Liver (tissue), 10 donors: Measurements from ENCODE around the gene NGLY1. TPM values are rescaled to one million over a fixed set of nuclear protein-coding genes. Genes with fewer than 3 reads are reported as not detected.

ENCODE experiments used
- DNase-seq: peaks from one replicate; pipeline ENCODE4 v3.0.0-alpha.2; 2017; ENCODE audit warnings: low spot score
- H3K27ac ChIP-seq, 2 donors: one replicate each; pipeline ENCODE4 v1.7.0; 2013; ENCODE audit warnings: inconsistent platforms in 2 of 2, low read length in 2 of 2, control low read depth in 1 of 2, low read depth in 1 of 2, mild to moderate bottlenecking in 1 of 2
- H3K27me3 ChIP-seq, 4 donors: one replicate each; pipeline versions ENCODE4 v1.6.1 to v1.7.0; 2013; ENCODE audit warnings: low read length in 3 of 4, inconsistent platforms in 1 of 4, mild to moderate bottlenecking in 1 of 4, moderate library complexity in 1 of 4; ENCODE audit not compliant: control insufficient read depth in 4 of 4, insufficient read depth in 4 of 4
- H3K36me3 ChIP-seq, 4 donors: one replicate each; pipeline versions ENCODE4 v1.6.1 to v1.7.0; 2013; ENCODE audit warnings: low read length in 3 of 4, mild to moderate bottlenecking in 3 of 4, low read depth in 1 of 4, moderate library complexity in 1 of 4; ENCODE audit not compliant: control insufficient read depth in 4 of 4, insufficient read depth in 3 of 4
- H3K4me1 ChIP-seq, 4 donors: one replicate each; pipeline versions ENCODE4 v1.6.1 to v1.7.0; 2013; ENCODE audit warnings: low read length in 3 of 4, mild to moderate bottlenecking in 3 of 4, moderate library complexity in 1 of 4; ENCODE audit not compliant: control insufficient read depth in 4 of 4, insufficient read depth in 4 of 4
- H3K4me3 ChIP-seq, 3 donors: one replicate each; pipeline versions ENCODE4 v1.6.1 to v1.7.0; 2013; ENCODE audit warnings: low read length in 3 of 3, control low read depth in 1 of 3, low read depth in 1 of 3, mild to moderate bottlenecking in 1 of 3
- H3K9ac ChIP-seq, 2 donors: one replicate each; pipeline ENCODE4 v1.7.0; 2013; ENCODE audit warnings: low read length in 2 of 2, mild to moderate bottlenecking in 2 of 2, moderate library complexity in 2 of 2, control low read depth in 1 of 2, low read depth in 1 of 2
- H3K9me3 ChIP-seq, 4 donors: one replicate each; pipeline versions ENCODE4 v1.6.1 to v1.7.0; 2013; ENCODE audit warnings: low read length in 3 of 4; ENCODE audit not compliant: control insufficient read depth in 4 of 4
- ATF3 ChIP-seq: IDR thresholded peaks from 2 replicates; pipeline ENCODE4 v1.6.1; 2016; ENCODE audit warnings: antibody characterized with exemption
- EGR1 ChIP-seq, 2 donors: IDR thresholded peaks; 2 replicates each; pipeline ENCODE4 v1.6.1; 2016 to 2018; ENCODE audit warnings: antibody characterized with exemption in 2 of 2, low read depth in 2 of 2
- FOXA1 ChIP-seq: IDR thresholded peaks from 2 replicates; pipeline ENCODE4 v1.6.1; 2016; ENCODE audit warnings: antibody characterized with exemption
- FOXA2 ChIP-seq: IDR thresholded peaks from 2 replicates; pipeline ENCODE4 v1.6.1; 2016; ENCODE audit warnings: antibody characterized with exemption
- GABPA ChIP-seq, 2 donors: IDR thresholded peaks in 1 of 2; conservative IDR thresholded peaks in 1 of 2; 2 replicates each; pipeline ENCODE4 v1.6.1; 2016; ENCODE audit warnings: antibody characterized with exemption in 2 of 2, mild to moderate bottlenecking in 1 of 2, moderate library complexity in 1 of 2
- HNF4A ChIP-seq, 2 donors: conservative IDR thresholded peaks; 2 replicates each; pipeline ENCODE4 v1.6.1; 2016; ENCODE audit warnings: antibody characterized with exemption in 2 of 2, mild to moderate bottlenecking in 2 of 2
- HNF4G ChIP-seq: IDR thresholded peaks from 2 replicates; pipeline ENCODE4 v1.6.1; 2016; ENCODE audit warnings: antibody characterized with exemption
- JUND ChIP-seq, 2 donors: IDR thresholded peaks; 2 replicates each; pipeline ENCODE4 v1.6.1; 2016; ENCODE audit warnings: antibody characterized with exemption in 2 of 2
- MAX ChIP-seq: IDR thresholded peaks from 2 replicates; pipeline ENCODE4 v1.6.1; 2016; ENCODE audit warnings: antibody characterized with exemption
- NR2F2 ChIP-seq: IDR thresholded peaks from 2 replicates; pipeline ENCODE4 v1.6.1; 2016; ENCODE audit warnings: antibody characterized with exemption
- RAD21 ChIP-seq, 2 donors: IDR thresholded peaks; 2 replicates each; pipeline ENCODE4 v1.6.1; 2016; ENCODE audit warnings: antibody characterized with exemption in 2 of 2, mild to moderate bottlenecking in 2 of 2
- REST ChIP-seq: IDR thresholded peaks from 2 replicates; pipeline ENCODE4 v1.6.1; 2016; ENCODE audit warnings: antibody characterized with exemption, mild to moderate bottlenecking
- RXRA ChIP-seq, 2 donors: IDR thresholded peaks; 2 replicates each; pipeline ENCODE4 v1.6.1; 2017 to 2018; ENCODE audit warnings: antibody characterized with exemption in 2 of 2, mild to moderate bottlenecking in 1 of 2
- SP1 ChIP-seq: IDR thresholded peaks from 2 replicates; pipeline ENCODE4 v1.6.1; 2018; ENCODE audit warnings: antibody characterized with exemption, mild to moderate bottlenecking
- TAF1 ChIP-seq: conservative IDR thresholded peaks from 2 replicates; pipeline ENCODE4 v1.6.1; 2016; ENCODE audit warnings: antibody characterized with exemption, mild to moderate bottlenecking
- YY1 ChIP-seq: IDR thresholded peaks from 2 replicates; pipeline ENCODE4 v1.6.1; 2016; ENCODE audit warnings: antibody characterized with exemption, mild to moderate bottlenecking
- ZBTB33 ChIP-seq: IDR thresholded peaks from 2 replicates; pipeline ENCODE4 v1.6.1; 2016; ENCODE audit warnings: antibody characterized with exemption
- WGBS: extraction: QIAGEN DNeasy Blood & Tissue Kit; methylation state at CpG from one replicate; pipeline ENCODE4 v1.1.7; 2013; 5-methylcytosine and 5-hydroxymethylcytosine counted together
- polyA plus RNA-seq, 2 donors: library from polyadenylated mRNA; stranded (reverse) in 1 of 2; unstranded in 1 of 2; fragments of 200-250 nt in 1 of 2; fragments of >200 nt in 1 of 2; fragmentation: Nextera tagmentation in 1 of 2; extraction: Ambion mirVana in 1 of 2; gene quantifications; one replicate each; pipeline versions ENCODE4 v1.2.1 to v1.2.3, GENCODE V29; 2013 to 2015
- small RNA-seq: library from RNA; depleted of rRNA; stranded (forward); fragments of <200 nt; gene quantifications from one replicate; pipeline ENCODE3, GENCODE V24; 2014
- total RNA-seq, 2 donors: library from RNA; depleted of rRNA; stranded (reverse); fragments of >200 nt; gene quantifications; one replicate each; pipeline ENCODE4 v1.2.3, GENCODE V29; 2014
- donor health status: healthy.
- donor health status: healthy.
- donor health status: healthy.
- donor health status: healthy.
- donor health status: healthy.

NGLY1 gene
- total and polyA plus RNA-seq, 4 donors = 13.3 to 31.5 (median 23.9) TPM

GRCh38 chr3:25673738-25674298, 109.4 kb downstream of the NGLY1 start:
- Histone ChIP-seq H3K36me3 (no peaks in the 10 kb centered on the region), H3K4me1 (no peaks in the 10 kb centered on the region), H3K27ac (no peak overlapping the region), H3K9me3 (peaks cover 0 to 2% (median 0%) of the 10 kb centered on the region in 4 donors), H3K9ac (no peak overlapping the region), H3K27me3 (no peaks in the 10 kb centered on the region), H3K4me3 (no peak overlapping the region)
- DNase-seq = no peak
- 97% methylated on average over 8 of the region's 8 CpGs for WGBS
- TF ChIP-seq GABPA (IDR thresholded peaks at IDR 0.05 in 1 of 2, conservative IDR thresholded peaks at IDR 0.05 in 1 of 2) (no peak), SP1 (no peak), MAX (no peak), HNF4G (no peak), ATF3 (no peak), FOXA1 (no peak), EGR1 (IDR thresholded peaks at IDR 0.05; ENCODE audit: low read depth in 2 of 2) (no peak), YY1 (no peak), NR2F2 (no peak), RAD21 (IDR thresholded peaks at IDR 0.05) (no peak), TAF1 (no peak), REST (no peak), ZBTB33 (no peak), JUND (IDR thresholded peaks at IDR 0.05) (no peak), FOXA2 (no peak), RXRA (IDR thresholded peaks at IDR 0.05) (no peak), HNF4A (conservative IDR thresholded peaks at IDR 0.05) (no peak)

Small RNAs within 50 kb of the gene (small RNA-seq; reads per million reads assigned to genes)
- gene CRIP1P2 = not detected

Other genes starting within 250 kb of the NGLY1 start
- gene TOP2B, start 118.5 kb downstream of the NGLY1 start, total RNA-seq = 10 to 100 TPM; 46.7 to 52.9 TPM
- gene TOP2B, start 118.5 kb downstream of the NGLY1 start, polyA plus RNA-seq = 10 to 100 TPM; 13.5 to 22.4 TPM
- 10 to 100 TPM in 1 of 2 donors, 1 to 10 TPM in 1; 8.6 to 17.0 TPM for gene OXSM, start 6.6 kb upstream of the NGLY1 start, total RNA-seq
- 10 to 100 TPM; 18.0 to 21.8 TPM for gene OXSM, start 6.6 kb upstream of the NGLY1 start, polyA plus RNA-seq